ENCODE measurements around the gene C19orf47.

DNA sequence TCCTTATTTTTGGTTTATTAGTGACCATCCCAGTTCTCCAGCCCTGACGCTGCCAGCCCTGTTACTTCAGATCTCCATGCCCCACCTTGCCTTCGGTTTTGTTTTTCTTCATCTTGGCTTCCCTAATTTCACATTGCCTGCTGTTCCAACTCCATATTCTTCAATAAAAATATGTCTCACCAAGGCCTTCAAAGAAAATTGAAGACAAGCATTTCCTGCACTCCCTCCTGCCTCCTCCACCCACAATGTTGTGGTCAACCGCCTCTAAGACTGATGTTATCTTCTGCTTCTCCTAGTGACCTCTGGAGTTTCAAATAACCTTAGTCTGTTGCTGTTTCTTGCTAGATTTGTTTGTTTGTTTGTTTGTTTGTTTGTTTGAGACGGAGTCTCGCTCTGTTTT lies 14.9 kb upstream of the C19orf47 start:
- TF ChIP-seq, protein P1, sequence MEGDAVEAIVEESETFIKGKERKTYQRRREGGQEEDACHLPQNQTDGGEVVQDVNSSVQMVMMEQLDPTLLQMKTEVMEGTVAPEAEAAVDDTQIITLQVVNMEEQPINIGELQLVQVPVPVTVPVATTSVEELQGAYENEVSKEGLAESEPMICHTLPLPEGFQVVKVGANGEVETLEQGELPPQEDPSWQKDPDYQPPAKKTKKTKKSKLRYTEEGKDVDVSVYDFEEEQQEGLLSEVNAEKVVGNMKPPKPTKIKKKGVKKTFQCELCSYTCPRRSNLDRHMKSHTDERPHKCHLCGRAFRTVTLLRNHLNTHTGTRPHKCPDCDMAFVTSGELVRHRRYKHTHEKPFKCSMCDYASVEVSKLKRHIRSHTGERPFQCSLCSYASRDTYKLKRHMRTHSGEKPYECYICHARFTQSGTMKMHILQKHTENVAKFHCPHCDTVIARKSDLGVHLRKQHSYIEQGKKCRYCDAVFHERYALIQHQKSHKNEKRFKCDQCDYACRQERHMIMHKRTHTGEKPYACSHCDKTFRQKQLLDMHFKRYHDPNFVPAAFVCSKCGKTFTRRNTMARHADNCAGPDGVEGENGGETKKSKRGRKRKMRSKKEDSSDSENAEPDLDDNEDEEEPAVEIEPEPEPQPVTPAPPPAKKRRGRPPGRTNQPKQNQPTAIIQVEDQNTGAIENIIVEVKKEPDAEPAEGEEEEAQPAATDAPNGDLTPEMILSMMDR (IDR thresholded peaks at IDR 0.05): no peak
- TF ChIP-seq POLR2A (IDR thresholded peaks at IDR 0.05): no peak

Data from esophagus squamous epithelium (tissue), 4 donors.